NCI-H2029 treated with DMSO at 0.1 percent for 48 hours (cell line): ENCODE data around the gene EIF3I.
A peak's percentile ranks its signal among the peaks of the same experiment; 100 is the strongest.

ENCODE experiments used
- DNase-seq: peaks from one replicate; lab custom pipeline; 2025; lab: John Stamatoyannopoulos, UW

Gene EIF3I

DNA sequence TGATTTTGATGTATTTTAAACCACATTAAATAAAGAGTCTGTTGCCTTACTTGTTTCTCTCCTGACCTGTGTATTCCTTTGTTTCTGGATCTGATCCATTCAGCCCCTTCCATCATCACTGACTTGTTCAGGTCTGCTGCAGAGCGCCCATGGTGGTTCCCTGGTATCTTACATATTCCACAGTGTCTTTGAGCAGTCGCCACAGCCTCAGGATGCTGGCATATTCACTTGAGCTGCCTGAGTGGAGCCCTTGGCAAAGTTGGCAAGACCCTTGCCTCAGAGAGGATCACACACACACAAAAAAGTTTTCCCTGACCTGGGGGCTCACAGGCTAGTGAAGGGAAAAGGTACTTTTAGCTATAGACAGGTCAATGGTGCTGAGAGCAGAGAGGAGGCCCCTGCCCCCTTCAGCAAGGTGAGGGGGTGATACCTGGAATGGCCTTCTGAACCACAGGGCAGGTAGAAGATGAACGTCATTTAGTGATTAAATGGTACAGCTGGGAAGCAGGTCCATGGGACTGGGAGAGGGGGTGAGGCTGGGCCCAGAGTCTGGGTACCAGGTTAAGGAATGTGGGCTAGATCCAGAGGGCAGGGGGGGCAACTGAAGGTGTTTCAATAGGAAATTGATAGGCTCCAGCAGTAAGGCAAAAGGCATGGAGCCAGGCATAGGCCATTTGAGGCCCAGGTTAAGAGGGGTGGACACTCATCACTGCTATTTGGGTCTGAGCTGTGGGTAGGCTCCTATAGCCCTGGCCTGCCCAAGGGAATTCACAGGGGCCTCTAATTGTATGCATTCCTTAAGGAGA, 23.8 kb upstream of the EIF3I start:
- no peak for DNase-seq

DNA sequence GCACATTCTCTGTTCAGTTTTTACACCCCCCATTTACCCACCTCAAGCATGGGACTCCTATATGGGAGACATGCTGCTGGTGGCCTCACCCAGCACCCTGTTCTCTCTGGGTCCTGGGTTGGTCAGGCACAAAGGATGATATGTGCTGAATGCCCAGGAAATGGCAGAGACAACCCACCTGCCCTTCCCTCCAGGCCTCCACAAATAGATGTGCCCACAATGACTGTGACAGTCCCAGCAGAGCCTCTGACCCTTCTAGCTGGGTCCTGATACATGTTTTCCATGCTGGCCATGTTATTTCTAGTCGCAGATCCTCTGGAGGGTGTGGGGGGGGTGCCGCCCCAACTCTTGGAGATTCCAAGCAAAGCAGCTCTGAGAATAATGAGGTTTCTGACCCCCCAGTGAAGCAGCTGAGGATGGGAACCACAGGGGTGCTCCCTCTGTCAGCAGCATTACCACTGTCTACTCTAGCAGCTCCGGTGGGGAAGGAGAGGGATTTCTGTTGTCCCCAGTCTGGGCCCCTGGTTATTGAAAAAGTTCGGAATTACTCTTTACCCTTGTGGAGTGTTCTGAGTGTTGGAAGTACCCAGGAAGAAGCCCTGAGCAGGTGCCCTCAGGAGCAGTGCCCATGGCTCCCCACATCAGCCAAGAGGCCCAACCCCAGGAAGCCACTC, 23.0 kb upstream of the EIF3I start:
- no peak for DNase-seq

DNA sequence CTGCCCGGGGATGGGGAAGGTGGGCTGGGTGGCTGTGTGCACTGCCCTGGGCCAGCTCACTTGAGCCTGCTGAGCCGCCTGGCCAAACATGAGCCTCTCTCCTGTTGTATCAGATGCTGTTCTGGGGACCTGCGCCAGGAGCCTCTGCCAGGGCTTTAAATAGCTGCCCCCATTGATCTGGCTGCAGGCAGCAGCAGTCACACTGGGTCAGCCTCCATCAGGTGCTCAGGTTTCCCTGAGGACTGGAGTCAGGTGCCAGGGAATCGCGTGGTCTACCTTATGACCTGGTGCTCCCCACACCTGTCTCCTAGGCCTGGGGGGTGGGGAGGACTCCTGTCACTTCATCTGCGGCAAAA, 22.5 kb upstream of the EIF3I start:
- peak; percentile 63 for DNase-seq

DNA sequence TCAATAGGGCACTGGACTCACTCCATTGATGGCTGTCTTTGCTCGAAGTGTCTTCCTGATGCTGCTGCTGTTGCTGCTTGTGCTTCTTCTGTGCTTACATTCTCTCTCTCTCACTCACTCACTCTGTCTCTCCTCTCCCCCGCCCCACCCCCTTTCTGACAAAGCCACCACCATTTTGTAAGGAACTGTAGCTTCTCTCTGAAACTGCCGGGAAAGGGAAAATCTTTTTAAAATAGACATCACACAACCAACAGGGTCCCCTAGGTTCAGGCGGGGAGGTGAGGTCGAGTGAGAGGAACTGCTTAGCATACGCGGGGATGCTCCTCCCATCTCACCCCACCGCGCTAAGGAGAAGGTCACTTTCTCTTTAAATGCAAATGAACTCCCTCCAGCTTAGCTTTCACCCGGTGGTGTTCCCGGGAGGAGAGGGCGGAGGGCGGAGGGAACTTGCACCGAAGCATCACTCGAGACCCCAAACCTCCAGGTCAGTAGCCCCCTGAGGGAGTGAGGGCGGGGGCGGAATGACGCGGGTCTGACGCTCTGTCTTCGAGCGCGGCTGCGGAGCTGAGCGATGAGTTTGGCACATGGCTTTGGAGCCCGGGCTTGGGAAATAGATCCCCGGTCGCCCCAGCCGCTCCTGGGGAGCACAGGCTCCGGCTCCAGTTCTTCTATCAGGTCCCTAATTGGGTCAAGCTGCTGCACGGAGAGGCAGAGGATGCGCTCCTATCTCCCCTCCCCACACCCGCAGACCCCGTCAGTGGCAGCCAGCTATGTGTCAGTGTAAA, 21.8 kb upstream of the EIF3I start, which contains the start of gene CCDC28B:
Gene CCDC28B (plus strand): TSS at position 370 of the 785 bp plus-strand sequence. CDS start 1,341 bp downstream, outside the sequence.
- no peak for DNase-seq

DNA sequence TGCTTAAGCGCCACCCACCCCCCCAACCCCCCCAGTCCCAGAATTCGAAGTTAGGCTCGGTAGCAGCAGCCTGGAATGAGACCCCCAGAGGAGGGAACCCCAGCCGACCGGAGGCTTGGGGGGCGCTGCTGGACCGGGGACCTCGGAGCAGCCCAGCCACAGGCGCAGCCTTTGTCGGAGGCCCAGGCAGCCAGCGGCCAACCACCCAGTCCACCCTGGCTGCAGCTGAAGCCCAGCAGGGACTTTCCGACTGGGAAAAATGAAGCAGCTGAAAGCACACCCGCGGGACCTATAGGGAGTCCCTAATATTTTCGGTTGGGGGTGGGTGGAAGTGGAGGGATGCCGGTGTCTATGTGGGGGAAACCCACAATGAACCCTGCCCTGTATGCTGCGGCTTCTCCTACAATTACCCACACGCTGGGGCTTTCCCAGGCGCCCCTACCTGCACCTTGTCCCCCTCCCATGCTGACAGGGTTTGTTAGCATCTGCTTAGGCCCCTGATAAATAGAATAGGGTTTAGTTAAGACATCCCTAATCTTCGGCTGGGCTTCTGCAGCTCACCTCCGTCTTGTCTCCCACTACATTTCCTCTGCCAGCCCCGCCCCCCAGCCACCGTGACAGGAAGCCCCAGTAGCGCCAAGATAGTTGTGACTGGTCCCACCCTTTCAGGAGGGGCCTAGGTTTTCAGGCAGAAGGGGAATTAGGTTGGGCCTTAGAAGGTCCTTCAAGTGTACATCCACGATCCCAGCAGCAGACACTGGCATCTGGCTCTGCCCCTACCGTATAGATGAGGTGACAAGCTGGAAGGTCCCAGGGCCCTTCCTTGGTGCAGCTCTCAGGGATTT, 21.0 kb upstream of the EIF3I start:
- no peak for DNase-seq

DNA sequence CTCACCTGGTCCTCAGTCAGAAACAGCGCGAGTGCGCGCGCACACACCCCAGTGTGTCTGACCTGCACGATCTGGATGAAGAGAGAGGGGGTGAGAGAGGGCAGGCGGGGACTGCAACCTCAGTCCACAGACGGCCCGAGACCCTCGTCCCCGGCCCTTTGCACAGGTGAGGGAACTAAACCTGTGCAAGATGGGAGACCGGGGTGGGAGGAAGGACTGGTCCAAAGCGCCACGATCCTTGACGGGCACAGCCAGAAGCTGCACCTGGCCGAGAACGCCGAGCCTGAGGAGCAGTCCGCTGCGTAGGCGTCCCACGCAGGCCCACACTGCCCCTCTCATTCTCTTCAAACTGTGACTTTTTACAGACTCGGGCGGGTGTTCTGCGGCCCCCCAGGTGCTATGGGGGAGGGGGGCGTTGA, 17.3 kb upstream of the EIF3I start:
- no peak for DNase-seq

DNA sequence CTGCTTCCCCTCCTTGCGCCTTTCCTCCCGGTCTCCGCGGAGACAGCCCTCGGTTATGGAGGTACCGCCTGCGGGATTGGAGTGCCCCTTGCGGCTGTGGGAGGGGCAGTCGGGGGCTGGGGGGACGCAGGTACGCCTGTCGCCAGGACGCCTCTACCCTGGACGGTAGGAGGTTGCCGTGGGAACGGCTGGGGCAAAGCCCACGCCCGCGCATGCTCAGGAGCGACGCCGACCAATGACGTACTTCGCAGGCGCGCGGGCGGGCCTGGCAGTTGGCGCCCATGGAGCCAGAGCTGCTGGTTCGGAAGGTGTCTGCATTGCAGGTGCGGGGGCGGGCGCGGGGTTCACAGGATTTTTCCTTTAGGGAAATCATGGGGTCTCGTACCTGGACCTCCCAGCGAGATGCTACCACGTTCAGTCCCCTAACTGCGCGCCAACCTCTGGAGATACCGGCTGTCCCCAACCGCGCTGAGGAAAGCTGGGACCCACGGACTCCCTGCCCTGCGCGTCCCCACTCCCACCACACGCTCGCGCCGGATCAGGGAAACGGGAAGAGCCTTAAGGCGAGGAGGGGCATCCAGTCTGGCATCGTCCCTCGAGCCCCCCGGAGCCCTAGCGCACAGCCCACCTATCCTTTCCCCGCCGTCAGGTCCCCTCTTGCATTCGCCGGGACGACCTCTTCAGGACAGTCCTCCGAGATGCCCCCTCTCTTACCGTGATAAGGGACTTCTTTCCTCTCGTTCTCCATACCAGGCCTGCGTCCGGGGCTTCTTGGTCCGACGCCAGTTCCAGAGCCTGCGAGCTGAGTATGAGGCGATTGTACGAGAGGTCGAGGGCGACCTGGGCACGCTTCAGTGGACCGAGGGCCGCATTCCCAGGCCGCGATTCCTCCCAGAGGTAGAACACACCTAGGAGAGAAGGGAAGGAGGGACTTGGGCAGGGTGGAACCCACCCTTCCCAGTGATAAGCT, 16.5 kb upstream of the EIF3I start, which contains the start of gene IQCC:
Gene IQCC (plus strand): TSS at position 271 of the 970 bp plus-strand sequence. CDS start 11 bp downstream, at position 282.
- peak; percentile 51 for DNase-seq

DNA sequence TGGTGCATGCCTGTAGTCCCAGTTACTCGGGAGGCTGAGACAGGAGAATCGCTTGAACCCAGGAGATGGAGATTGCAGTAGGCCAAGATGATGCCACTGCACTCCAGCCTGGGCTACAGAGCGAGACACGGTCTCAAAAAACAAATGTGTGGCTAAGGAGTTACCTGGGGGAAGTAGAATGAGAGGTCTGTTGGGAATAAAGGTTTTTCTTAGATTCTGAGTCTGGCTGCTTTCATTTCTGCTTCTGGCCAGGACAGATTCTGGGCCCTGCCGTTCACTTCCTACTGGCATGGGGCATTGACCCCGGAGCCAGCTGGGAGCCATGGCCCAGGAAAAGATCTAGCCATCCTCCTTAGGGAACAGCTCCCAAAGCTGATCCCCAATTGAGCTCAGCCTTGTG, 13.7 kb upstream of the EIF3I start:
- DNase-seq = no peak

DNA sequence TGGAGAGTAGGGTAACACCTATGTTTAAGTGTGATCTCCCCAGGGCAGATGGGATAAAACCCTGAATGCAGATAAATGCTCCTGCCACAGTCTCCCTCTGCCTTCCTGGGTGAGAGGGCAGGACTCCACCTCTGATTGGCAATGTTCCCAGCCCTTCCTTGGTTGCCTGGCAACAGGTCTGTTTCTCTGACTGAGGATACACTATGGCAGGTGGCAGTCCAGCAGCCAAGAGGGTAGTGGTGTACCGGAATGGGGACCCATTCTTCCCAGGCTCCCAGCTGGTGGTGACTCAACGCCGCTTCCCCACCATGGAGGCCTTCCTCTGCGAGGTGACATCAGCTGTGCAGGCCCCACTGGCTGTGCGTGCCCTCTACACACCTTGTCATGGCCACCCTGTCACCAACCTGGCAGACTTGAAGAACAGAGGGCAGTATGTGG, 13.3 kb upstream of the EIF3I start, which contains the start of gene DCDC2B:
Gene DCDC2B (plus strand): TSS at position 199 of the 438 bp plus-strand sequence. CDS start 5 bp downstream, at position 204.
- peak; percentile 88 for DNase-seq

DNA sequence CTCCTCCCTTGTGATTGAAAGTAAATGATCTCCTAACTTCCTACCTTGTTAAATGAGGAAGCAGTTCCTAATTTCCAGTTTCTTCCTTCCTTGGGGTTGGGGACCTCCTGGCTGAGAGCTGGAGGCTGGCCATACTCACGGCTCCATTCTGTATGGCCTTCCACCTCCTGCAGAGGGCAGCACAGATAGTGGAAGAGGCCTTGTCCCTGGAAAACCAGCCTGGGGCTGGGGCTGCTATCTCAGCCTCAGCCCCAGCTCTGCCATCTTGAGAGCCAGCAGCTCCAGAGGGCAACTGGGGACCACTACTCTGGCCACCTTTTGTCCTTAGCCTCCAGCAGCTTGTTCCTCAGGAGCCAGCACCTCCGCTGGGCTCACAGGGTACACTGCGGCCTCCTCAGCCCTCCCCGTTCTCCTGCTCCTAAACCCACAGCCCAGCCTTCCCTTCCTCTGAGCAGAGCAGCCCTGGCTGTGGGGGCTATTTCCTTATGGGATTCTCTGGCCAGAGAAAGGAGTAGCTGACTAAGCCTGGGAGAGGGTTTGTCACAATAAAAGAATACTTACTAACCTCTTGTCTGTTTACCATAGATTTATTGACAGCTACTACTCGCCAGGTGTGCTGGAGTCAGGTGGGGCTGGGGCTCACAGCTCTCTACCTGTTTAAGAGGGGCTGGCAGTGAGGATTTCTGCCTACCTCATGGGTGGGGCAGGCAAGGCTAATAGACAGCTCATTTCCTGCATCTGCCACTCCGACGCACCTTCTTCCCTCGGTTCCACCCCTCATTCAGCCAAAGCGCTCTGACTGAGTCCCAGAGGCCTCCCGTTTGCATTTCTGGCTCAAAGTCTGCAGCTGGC, 6.4 kb upstream of the EIF3I start:
- peak; percentile 53 for DNase-seq

DNA sequence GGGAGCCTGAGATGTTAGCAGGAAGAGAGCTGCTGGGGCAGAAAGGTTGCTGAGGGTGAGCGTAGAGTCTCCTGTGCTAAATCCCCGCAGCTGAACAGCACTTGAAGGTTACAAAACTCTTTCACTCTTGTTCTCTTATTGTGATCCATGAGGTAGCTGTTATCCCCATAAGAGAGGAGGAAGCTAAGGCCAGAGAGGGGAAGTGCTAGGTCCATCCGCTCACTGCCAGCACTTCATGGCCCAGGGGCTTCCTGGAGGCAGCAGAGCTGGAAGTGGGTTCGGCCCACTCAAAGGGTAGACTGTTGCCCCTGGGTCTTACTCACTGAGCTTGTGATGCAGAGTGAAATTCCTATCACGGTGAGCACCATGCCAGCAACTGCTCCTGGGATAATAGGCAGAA, 5.6 kb upstream of the EIF3I start:
- DNase-seq = no peak

DNA sequence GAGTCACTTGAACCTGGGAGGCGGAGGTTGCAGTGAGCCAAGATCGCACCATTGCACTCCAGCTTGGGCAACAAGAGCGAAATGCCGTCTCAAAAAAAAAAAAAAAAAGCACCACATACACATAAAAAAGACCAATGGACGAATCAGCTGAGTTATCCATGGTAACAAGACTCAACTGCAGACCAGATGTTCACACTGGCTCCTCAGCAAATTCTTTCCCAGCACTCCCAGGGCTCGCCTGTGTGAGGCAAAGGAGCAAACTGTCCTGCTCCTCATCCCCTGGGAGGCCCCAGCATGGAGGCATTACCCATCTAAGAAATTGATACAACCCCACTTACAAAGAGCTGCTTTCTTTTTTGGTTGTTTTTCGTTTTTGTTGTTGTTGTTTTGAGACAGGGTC, 3.2 kb upstream of the EIF3I start:
- no peak for DNase-seq

DNA sequence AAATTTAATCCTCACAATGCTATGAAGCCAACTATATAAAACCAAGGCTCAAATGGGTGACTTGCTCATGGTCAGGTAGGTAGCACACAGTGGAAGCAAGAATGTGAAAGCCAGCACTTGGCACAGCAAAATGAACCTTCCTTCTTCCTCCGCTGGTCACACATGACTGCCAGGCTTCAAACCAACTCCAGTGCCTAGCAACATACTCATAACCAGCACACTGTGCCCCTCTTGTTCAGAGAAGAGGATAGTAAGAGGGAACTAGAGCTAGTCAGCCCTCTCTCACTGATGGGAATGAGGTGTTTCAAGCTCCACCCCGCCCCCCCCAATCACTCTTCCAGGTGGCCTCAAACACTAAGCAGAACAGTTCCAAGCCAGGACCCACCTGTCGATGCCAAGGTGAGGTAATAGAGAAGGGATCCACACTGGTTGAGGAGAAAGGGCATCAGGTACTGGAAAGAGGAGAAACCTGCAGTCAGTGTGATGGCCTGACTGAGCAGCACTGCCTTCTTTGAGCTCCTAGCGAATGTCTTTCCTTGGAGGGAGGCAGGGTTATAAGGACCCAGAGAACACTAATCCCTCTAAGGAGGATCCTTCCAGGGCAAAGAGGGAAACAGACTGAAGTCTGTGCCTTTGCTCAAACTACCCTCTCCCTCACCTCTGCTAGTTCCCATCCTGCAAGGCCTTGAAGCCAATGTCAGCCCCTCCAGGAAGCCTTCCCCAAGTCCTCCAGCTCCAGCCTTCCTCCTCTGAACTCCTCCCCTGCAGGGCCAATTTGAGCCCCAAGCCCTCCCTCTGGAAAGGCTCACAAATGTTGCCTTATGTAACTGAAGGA, 1.2 kb upstream of the EIF3I start:
- no peak for DNase-seq

DNA sequence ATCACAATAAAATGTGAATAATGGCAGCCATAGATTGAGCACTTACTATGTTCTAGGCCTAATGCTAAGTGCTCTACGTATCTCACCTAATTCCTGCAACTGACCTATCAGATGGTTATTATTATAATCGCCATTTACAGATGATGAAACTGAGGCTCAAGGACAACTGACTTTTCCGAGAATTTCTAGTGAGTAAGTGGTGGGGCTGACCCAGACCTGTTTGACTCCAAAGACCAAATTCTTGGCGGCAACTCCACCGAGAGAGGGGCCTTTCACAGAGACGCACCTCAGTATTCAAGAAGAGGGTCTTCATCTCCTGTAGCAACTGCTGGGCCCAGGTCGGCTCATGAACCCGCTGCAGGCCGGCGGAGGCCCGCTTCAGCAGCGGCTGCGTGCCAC, 627 bp upstream of the EIF3I start:
- DNase-seq = no peak

DNA sequence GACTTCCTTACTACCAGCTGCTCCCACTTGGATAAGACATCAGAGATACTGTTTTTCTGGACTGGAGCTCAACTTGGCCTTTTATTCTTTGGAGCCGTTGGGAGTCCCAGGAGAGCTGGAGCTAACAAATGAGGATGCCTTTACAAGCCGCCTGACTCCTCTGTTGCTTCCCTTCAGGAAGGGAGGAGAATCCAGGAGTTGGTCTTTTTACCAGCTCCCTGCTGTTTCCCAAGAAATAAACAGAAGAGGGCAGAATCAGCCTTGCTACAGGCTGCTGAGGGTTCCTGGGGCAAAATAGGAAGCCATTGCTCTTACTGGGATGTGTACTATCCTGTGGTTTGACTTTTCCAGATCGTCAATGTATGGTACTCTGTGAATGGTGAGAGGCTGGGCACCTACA, 1.5 kb downstream of the EIF3I start:
- no peak for DNase-seq

DNA sequence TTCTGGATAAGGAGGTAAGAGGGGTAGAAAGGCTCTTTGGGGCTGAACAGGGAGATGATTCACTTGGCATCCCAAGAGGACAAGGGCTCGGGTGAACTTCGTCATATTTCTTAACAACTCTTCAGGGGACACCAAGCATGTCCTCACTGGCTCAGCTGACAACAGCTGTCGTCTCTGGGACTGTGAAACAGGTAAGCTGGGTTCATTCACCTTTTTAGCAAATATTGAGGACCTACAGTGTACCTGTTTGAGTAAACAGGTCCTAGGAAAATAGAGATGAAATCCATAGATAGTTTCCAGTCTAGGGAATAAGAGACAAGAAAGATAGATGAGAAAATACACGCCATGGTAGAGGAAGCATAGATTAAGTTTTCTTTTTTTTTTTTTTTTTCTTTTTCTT, 2.1 kb downstream of the EIF3I start:
- DNase-seq = no peak

DNA sequence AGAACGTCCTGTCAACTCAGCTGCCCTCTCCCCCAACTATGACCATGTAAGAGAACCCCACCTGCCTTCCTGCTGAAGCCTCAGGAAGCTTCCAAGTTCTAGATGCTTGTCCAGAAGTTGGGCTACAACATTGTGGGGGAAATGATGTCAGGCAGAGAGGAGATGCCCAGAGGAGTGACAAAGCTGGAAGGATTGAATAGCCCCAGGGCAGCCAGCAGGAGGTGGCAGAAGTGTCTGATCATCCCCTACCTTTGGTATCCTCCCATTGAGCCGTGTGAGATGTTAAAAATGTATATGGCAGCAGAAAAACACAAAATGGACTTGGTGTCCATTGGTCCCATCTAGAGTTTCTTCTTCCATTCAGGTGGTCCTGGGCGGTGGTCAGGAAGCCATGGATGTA, 6.6 kb downstream of the EIF3I start:
- no peak for DNase-seq

DNA sequence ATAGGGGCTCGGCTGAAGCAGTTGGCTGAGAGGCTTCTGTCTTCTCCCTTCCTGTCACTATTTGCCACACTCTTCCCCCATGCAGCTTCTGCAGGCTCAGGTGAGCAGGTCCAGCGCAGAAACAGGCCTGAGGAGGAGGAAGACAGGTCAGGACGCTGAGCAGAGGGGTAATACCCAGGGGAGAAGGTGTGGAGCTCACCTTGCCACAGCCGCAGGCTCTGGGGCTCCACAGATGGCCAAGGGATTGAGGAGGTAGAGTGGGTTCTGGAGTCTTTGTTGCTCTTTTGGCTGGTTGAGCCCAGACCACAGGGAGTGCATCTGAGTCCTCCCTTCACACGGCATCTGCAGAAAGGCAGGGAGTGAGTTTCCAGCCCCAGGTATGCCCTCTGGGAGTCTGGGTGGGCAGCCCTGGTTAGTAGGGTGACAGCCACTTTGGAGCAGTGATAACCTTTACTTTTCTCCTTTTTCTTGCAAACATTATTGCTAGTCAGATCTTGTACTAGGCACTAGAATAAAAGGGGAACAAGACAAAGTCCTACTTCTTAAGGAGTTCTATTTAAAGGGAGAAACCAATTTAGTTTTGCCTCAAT, 9.7 kb downstream of the EIF3I start:
- no peak for DNase-seq
